ENCODE data around the gene SCFD2.

GRCh38 chr4:52994567-52994966 lies 371.3 kb downstream of the SCFD2 start:
- TF ChIP-seq RFX5 (IDR thresholded peaks at IDR 0.05) (no peak), ZC3H11A (IDR thresholded peaks at IDR 0.05) (no peak), RNF2 (IDR thresholded peaks at IDR 0.05; ENCODE audit: borderline replicate concordance, low read depth) (no peak), PBX3 (IDR thresholded peaks at IDR 0.05) (no peak), POLR2A (IDR thresholded peaks at IDR 0.05; ENCODE audit: low read length) (no peak), CTCF (IDR thresholded peaks at IDR 0.05) (no peak), USF2 (IDR thresholded peaks at IDR 0.05) (no peak), EHMT2 (IDR thresholded peaks at IDR 0.05; ENCODE audit: low read depth) (no peak)
